Mammary microvascular endothelial cell (primary cell): Measurements from ENCODE around the gene SAXO1. TPM values are rescaled to one million over a fixed set of nuclear protein-coding genes. Genes with fewer than 3 reads are reported as not detected.

Experiments used
- total RNA-seq: library from RNA; depleted of rRNA; stranded (reverse); fragments of >200 nt; gene quantifications from 2 replicates; pipeline ENCODE4 v1.2.3, GENCODE V29; 2015

SAXO1 gene, protein sequence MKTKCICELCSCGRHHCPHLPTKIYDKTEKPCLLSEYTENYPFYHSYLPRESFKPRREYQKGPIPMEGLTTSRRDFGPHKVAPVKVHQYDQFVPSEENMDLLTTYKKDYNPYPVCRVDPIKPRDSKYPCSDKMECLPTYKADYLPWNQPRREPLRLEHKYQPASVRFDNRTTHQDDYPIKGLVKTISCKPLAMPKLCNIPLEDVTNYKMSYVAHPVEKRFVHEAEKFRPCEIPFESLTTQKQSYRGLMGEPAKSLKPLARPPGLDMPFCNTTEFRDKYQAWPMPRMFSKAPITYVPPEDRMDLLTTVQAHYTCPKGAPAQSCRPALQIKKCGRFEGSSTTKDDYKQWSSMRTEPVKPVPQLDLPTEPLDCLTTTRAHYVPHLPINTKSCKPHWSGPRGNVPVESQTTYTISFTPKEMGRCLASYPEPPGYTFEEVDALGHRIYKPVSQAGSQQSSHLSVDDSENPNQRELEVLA
- not detected in 2 replicates for total RNA-seq

DNA sequence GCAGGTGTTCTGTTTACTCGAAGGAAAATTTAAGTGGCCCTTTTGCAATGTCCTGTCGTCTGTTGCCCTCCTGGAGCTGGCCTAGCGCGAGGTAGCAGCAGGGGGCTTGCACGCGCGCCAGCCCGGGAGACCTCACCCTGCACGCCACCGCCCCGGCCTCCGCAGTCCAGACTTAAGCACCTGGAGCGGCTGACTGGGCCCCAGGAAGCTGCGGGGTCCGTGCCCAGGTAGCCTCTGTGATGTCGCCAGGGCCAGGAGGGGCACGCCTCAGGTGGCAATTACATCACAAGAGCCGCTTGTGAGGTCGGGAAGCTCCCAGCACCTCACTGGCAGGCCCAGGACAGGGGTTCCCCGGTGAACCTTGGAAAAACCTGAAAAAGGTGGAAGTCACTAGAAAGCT lies at the start of gene SAXO1:
TSS of gene SAXO1 (minus strand) at position 195 of the 400 bp plus-strand sequence. CDS start 301 bp downstream, outside the sequence.

DNA sequence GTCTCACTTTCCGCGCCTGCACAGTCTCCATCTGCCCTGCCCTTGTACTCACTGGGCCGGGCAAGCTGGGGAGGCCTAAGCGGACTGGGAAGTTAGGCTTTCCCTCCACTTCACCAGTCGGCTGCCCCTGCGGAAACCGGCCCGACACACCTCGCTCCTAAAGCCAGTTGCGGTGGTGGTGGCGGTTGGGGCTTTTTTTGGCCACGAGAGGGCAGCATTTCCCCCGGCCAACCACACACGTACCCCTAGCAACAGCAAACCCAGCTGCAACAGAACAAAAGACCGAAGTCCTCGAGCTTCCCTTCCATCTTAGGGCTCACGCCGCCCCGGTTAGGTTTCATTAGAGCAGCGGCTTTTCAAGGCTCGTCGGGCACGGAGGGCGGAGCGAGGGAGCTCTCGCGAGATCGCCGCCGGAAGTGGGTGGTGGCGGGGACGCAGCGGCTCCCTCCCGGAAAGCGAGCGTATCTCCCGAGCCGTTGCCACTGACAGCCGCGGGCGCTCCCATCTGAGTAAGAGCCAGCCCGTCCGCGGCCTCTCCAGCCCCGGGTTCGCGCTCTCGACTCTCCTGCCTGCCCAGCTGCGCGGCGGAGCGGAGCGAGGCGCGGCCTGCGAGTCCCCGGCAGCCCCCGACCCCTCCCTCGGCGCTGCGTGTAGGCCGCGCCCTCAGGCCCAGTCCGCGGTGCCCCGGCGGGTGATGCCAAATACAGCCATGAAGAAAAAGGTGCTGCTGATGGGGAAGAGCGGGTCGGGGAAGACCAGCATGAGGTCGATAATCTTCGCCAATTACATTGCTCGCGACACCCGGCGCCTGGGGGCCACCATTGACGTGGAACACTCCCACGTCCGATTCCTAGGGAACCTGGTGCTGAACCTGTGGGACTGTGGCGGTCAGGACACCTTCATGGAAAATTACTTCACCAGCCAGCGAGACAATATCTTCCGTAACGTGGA lies 16.2 kb upstream of the SAXO1 start, which contains the start of gene RRAGA:
TSS of gene RRAGA (plus strand) at position 462 of the 951 bp plus-strand sequence. CDS start at position 695, 233 bp downstream.

Other genes with a start within 250 kb of the SAXO1 start
- gene RRAGA, start 16.2 kb upstream of the SAXO1 start, total RNA-seq: 70.5 and 78.5 TPM in 2 replicates
- gene HAUS6, start 69.7 kb upstream of the SAXO1 start, total RNA-seq: 15.0 and 20.1 TPM in 2 replicates
- 86.9 and 91.5 TPM in 2 replicates for gene PLIN2, start 94.3 kb upstream of the SAXO1 start, total RNA-seq
- 33.9 and 36.1 TPM in 2 replicates for gene DENND4C, start 197.5 kb upstream of the SAXO1 start, total RNA-seq